ENCODE data around the gene DPYD.

Gene DPYD

GRCh38 chr1:97044159-97044760, 876.6 kb downstream of the DPYD start:
- DNase-seq (ENCODE audit: low spot score) = no peak

DNA sequence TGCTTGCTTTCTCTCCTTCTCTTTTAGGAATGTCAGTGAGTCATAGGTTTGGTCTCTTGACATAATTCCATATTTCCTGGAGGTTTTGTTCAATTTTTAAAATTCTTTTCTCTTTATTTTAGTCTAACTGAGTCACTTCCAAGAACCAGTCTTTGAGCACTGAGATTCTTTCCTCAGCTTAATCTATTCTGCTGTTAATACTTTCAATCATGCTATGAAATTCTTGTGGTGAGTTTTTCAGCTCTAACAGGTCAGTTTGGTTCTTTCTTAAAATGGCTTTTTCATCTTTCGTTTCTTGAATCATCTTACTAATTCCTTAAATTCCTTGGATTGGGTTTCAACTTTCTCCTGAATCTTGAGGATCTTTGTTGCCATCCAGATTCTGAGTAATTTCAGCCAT, 878.3 kb downstream of the DPYD start:
- DNase-seq (ENCODE audit: low spot score) = no peak

- DNase-seq (ENCODE audit: low spot score) = no peak
Measured at GRCh38 chr1:97041026-97041425, 879.8 kb downstream of the DPYD start.

- DNase-seq (ENCODE audit: low spot score) = no peak
Measured at GRCh38 chr1:97038410-97038809, 882.4 kb downstream of the DPYD start.

GRCh38 chr1:97034651-97035050, 886.2 kb downstream of the DPYD start:
- no peak for DNase-seq (ENCODE audit: low spot score)

- DNase-seq (ENCODE audit: low spot score) = no peak
Measured at GRCh38 chr1:97033949-97034348, 886.9 kb downstream of the DPYD start.

All from putamen (tissue), 1 donor.